ENCODE measurements around the gene PTPRCAP. TPM values are rescaled to one million over a fixed set of nuclear protein-coding genes. Genes with fewer than 3 reads are reported as not detected.

PTPRCAP gene
- total and polyA plus RNA-seq, 10 of the 15 experiments (the other 5 are each of a cell fraction or from before 2014, with no cell fraction given), result 4.7 to 266 (median 125) TPM

DNA sequence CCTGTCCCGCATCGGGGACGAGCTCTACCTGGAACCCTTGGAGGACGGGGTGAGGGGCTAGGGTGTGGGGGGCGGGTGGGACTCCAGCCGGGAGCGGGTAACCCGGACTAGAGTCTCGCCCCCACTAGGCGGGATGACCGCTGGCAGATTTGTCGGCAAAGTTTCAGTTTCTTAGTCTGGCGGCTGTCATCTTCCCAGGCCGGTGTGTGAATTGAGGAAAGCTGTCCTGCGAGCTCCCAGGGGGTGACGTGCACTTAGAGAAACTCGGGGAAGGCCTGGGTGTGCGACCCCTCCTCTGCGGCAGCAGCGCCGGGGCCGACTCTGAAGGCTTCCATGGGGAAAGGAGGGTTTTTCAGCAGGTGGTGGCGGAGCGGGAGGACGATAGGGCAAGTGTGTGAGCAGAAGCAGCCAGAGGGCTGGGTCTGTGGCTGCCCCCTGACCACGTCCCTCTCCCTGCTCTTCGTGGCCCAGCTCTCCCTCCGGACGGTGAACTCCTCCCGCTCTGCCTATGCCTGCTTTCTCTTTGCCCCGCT is 45.2 kb downstream of the PTPRCAP start:
- H3K4me3 ChIP-seq, result peak overlapping the region; percentile 97
- WGBS (ENCODE audit: insufficient coverage, insufficient replicate concordance, low lambda C conversion rate, missing lambda C conversion rate), result 9% methylated on average over 25 of the region's 31 CpGs
- TF ChIP-seq EED (IDR thresholded peaks at IDR 0.05; ENCODE audit: low read depth), result no peak
- peak overlapping the region; percentile 57 for H3K27ac ChIP-seq (ENCODE audit: control insufficient read depth, insufficient read depth)
- H3K27me3 ChIP-seq (replicated peaks in 1 of 2; ENCODE audit: control insufficient read depth in 2 of 2, insufficient read depth in 2 of 2, low read length in 1 of 2), result no peaks in the 10 kb centered on the region
- no peaks in the 10 kb centered on the region for H3K9me3 ChIP-seq (replicated peaks; ENCODE audit: control insufficient read depth, insufficient read depth, low read length)
- intact Hi-C loops (cut with micrococcal nuclease; ENCODE audit: unreplicated experiment) (no loop called here), in situ Hi-C loops (cut with MboI) (no loop called here)
- H3K36me3 ChIP-seq (ENCODE audit: control insufficient read depth in 2 of 2, insufficient read depth in 2 of 2, low read length in 1 of 2), result peaks cover 4 to 6% of the 10 kb centered on the region in 2 experiments; a peak in 3 of 4 replicates
- peak overlapping the region; percentile 95 for H3K4me2 ChIP-seq (ENCODE audit: control insufficient read depth, insufficient read depth)
- peaks cover 24% of the 10 kb centered on the region for H3K79me2 ChIP-seq (ENCODE audit: control insufficient read depth, insufficient read depth, low read length)
- ATAC-seq (peak; percentile 18), FAIRE-seq (no peak), DNase-seq (ENCODE audit: low read depth, low spot score) (no peak)
- CTCF ChIA-PET, result interaction anchor here (0.7 to 25.5 kb wide), 8 partner anchors 9 to 125 kb away, joined by 3 to 1301 read pairs (median 5); partner anchors contain the start of genes AIP, CDK2AP2, CLCF1 and POLD4
- RAD21 ChIA-PET (ENCODE audit: unreplicated experiment), result interaction anchor here (0.8 to 2.6 kb wide), 17 partner anchors 9 to 311 kb away, joined by 3 to 24 read pairs (median 5); partner anchors contain the start of genes AIP, CLCF1, PITPNM1 and PPP1CA
- peak overlapping the region; percentile 91 for H3K9ac ChIP-seq (ENCODE audit: control insufficient read depth, insufficient read depth, low read length)
- TSS peak; percentile 78 for BruUV-seq (replicated peaks)
- H4K20me1 ChIP-seq (ENCODE audit: control insufficient read depth, insufficient read depth), result no peaks in the 10 kb centered on the region; the same call in 1 of the 2 replicates
- peak overlapping the region; percentile 66; the same call in 1 of the 2 replicates for H2AFZ ChIP-seq (ENCODE audit: control insufficient read depth, low read depth, low read length)
- SMC1A ChIA-PET (ENCODE audit: uncharacterized antibody, unreplicated experiment), result interaction anchor here (1.0 to 3.4 kb wide), 10 partner anchors 9 to 113 kb away, joined by 3 to 17 read pairs (median 4); partner anchors contain the start of genes PITPNM1, PPP1CA, PTPRCAP and TMEM134
- peaks cover 7% of the 10 kb centered on the region for H3K4me1 ChIP-seq (ENCODE audit: control insufficient read depth, insufficient read depth, low read length)
- POLR2A ChIA-PET, result interaction anchor here (0.6 to 2.8 kb wide), 18 partner anchors 10 to 94 kb away, joined by 3 to 48 read pairs (median 4); partner anchors contain the start of genes CLCF1, POLD4, PPP1CA and PTPRCAP

DNA sequence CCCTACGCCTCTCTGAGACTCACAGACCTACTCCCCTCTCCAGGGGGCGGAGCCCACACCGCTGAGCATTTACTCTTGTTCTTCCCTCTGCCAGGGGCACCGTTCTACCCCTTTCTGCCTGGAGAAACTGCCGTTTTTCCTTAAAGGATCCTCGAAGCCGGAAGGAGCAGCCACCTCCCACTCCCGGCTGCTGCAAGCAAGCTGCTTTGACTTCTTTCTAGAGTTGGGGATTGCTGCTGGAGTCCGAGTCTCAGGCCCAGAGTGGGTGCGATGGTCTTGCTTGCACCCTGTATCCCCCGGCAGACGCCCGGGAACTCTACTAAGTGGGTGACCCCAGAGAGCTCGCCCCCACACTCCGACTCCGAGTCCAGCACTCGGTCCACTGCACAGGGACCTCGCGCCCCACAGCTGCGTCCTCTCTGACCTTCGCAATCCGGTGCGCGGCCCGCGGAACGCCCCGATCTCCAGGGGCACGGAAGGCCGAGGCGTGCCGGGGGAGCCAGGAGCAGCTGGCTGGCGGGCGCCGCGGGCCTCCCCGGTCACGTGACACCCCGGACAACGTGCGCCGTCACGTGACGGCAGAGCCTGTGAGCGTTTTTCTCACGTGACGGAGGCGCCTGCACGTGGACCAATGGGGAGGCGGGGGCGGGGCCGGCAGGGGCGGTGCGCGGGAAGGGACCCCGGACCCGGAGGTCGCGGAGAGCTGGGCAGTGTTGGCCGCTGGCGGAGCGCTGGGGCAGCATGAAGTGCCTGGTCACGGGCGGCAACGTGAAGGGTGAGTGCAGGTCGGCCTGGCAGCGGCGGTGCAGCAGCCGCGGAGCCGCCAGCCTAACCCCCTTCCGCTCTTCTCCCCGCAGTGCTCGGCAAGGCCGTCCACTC is 45.9 kb downstream of the PTPRCAP start, which contains the start of gene RAD9A:
TSS of gene RAD9A (plus strand) at position 683 of the 879 bp plus-strand sequence. CDS start at position 742, 59 bp downstream.
- ATAC-seq, result peak; percentile 90
- Histone ChIP-seq H3K4me3 (peak within 1 kb of the TSS; percentile 97), H3K4me1 (ENCODE audit: control insufficient read depth, insufficient read depth, low read length) (peaks cover 7% of the 10 kb centered on the region), H3K9ac (ENCODE audit: control insufficient read depth, insufficient read depth, low read length) (peak within 1 kb of the TSS; percentile 91), H3K27me3 (replicated peaks in 1 of 2; ENCODE audit: control insufficient read depth in 2 of 2, insufficient read depth in 2 of 2, low read length in 1 of 2) (no peaks in the 10 kb centered on the region), H3K4me2 (ENCODE audit: control insufficient read depth, insufficient read depth) (peak within 1 kb of the TSS; percentile 99), H4K20me1 (ENCODE audit: control insufficient read depth, insufficient read depth) (no peaks in the 10 kb centered on the region; the same call in 1 of the 2 replicates), H3K9me3 (replicated peaks; ENCODE audit: control insufficient read depth, insufficient read depth, low read length) (no peaks in the 10 kb centered on the region), H2AFZ (ENCODE audit: control insufficient read depth, low read depth, low read length) (peak within 1 kb of the TSS; percentile 84), H3K36me3 (ENCODE audit: control insufficient read depth in 2 of 2, insufficient read depth in 2 of 2, low read length in 1 of 2) (peaks cover 4 to 6% of the 10 kb centered on the region in 2 experiments; a peak in 3 of 4 replicates), H3K27ac (ENCODE audit: control insufficient read depth, insufficient read depth) (peak within 1 kb of the TSS; percentile 78), H3K79me2 (ENCODE audit: control insufficient read depth, insufficient read depth, low read length) (peaks cover 22% of the 10 kb centered on the region)
- WGBS (ENCODE audit: insufficient coverage, insufficient replicate concordance, low lambda C conversion rate, missing lambda C conversion rate), result under 1% methylated on average over 67 of the region's 75 CpGs
- no peak for DNase-seq (ENCODE audit: low read depth, low spot score)
- ChIA-PET POLR2A (interaction anchor here (0.5 to 2.8 kb wide), 19 partner anchors 9 to 94 kb away, joined by 3 to 48 read pairs (median 4); partner anchors contain the start of genes CLCF1, POLD4, PPP1CA and PTPRCAP), CTCF (interaction anchor here (0.7 to 25.5 kb wide), 11 partner anchors 9 to 223 kb away, joined by 3 to 1301 read pairs (median 3); partner anchors contain the start of genes AIP, CDK2AP2, CLCF1 and POLD4), RAD21 (ENCODE audit: unreplicated experiment) (interaction anchor here (0.6 to 2.6 kb wide), 19 partner anchors 10 to 310 kb away, joined by 3 to 24 read pairs (median 5); partner anchors contain the start of genes AIP, CDK2AP2, CLCF1 and PITPNM1), SMC1A (ENCODE audit: uncharacterized antibody, unreplicated experiment) (interaction anchor here (1.0 to 3.4 kb wide), 11 partner anchors 10 to 114 kb away, joined by 3 to 17 read pairs (median 4); partner anchors contain the start of genes PITPNM1, PPP1CA, PTPRCAP and TMEM134)
- intact Hi-C loops (cut with micrococcal nuclease; ENCODE audit: unreplicated experiment), result no loop called here
- peak; percentile 68 for FAIRE-seq
- BruUV-seq (replicated peaks), result TSS peak; percentile 86
- in situ Hi-C loops (cut with MboI), result no loop called here
- peak; percentile 94 for TF ChIP-seq NFYB (IDR thresholded peaks at IDR 0.05; ENCODE audit: insufficient read depth, low read depth, low read length)
- TF ChIP-seq, protein P1, sequence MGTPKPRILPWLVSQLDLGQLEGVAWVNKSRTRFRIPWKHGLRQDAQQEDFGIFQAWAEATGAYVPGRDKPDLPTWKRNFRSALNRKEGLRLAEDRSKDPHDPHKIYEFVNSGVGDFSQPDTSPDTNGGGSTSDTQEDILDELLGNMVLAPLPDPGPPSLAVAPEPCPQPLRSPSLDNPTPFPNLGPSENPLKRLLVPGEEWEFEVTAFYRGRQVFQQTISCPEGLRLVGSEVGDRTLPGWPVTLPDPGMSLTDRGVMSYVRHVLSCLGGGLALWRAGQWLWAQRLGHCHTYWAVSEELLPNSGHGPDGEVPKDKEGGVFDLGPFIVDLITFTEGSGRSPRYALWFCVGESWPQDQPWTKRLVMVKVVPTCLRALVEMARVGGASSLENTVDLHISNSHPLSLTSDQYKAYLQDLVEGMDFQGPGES (IDR thresholded peaks at IDR 0.05), result peak; percentile 80; the same call in 1 of the 2 replicates
- TF ChIP-seq MYC (IDR thresholded peaks at IDR 0.05; ENCODE audit: insufficient read depth, insufficient read length, insufficient replicate concordance, low read length, severe bottlenecking), result no peak
- TF ChIP-seq, protein P2, sequence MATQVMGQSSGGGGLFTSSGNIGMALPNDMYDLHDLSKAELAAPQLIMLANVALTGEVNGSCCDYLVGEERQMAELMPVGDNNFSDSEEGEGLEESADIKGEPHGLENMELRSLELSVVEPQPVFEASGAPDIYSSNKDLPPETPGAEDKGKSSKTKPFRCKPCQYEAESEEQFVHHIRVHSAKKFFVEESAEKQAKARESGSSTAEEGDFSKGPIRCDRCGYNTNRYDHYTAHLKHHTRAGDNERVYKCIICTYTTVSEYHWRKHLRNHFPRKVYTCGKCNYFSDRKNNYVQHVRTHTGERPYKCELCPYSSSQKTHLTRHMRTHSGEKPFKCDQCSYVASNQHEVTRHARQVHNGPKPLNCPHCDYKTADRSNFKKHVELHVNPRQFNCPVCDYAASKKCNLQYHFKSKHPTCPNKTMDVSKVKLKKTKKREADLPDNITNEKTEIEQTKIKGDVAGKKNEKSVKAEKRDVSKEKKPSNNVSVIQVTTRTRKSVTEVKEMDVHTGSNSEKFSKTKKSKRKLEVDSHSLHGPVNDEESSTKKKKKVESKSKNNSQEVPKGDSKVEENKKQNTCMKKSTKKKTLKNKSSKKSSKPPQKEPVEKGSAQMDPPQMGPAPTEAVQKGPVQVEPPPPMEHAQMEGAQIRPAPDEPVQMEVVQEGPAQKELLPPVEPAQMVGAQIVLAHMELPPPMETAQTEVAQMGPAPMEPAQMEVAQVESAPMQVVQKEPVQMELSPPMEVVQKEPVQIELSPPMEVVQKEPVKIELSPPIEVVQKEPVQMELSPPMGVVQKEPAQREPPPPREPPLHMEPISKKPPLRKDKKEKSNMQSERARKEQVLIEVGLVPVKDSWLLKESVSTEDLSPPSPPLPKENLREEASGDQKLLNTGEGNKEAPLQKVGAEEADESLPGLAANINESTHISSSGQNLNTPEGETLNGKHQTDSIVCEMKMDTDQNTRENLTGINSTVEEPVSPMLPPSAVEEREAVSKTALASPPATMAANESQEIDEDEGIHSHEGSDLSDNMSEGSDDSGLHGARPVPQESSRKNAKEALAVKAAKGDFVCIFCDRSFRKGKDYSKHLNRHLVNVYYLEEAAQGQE (IDR thresholded peaks at IDR 0.05; ENCODE audit: low read depth, low read length), result no peak
- no peak for TF ChIP-seq YY1 (IDR thresholded peaks at IDR 0.05; ENCODE audit: low read depth, low read length)
- peak; percentile 80; the same call in 1 of the 2 replicates for TF ChIP-seq BACH1 (IDR thresholded peaks at IDR 0.05; ENCODE audit: borderline replicate concordance)

Measured in GM12878 (cell line).